Measurements from ENCODE around the gene ATP8A2.

DNA sequence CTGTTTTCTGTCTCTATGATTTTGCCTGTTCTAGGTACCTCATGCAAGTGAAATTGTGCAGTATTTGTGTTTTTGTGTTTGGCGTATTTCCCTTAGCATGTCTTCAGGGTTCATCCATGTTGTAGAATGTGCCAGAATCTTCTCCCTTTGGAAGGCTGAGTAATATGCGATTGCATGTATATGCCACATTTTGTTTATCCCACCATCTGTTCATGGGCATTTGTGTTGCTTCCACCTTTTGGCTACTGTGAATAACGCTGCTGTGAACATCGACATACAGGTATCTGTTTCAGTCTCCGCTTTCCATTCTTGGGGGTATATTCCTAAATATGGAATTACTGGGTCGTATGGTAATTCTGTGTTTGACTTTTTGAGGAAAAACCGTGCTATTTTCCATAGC lies 190.0 kb downstream of the ATP8A2 start:
- TF ChIP-seq CTCF (IDR thresholded peaks at IDR 0.05) (no peak), ZFX (IDR thresholded peaks at IDR 0.05; ENCODE audit: borderline replicate concordance) (no peak)

Data from 22Rv1 (cell line).